Iris pigment epithelial cell (primary cell): ENCODE data around the gene NOXRED1.
A peak's percentile ranks its signal among the peaks of the same experiment; 100 is the strongest.

Source experiments
- DNase-seq: peaks from one replicate; pipeline ENCODE4 v3.0.0-alpha.2; 2011; ENCODE audit warnings: low read depth

The NOXRED1 gene

DNA sequence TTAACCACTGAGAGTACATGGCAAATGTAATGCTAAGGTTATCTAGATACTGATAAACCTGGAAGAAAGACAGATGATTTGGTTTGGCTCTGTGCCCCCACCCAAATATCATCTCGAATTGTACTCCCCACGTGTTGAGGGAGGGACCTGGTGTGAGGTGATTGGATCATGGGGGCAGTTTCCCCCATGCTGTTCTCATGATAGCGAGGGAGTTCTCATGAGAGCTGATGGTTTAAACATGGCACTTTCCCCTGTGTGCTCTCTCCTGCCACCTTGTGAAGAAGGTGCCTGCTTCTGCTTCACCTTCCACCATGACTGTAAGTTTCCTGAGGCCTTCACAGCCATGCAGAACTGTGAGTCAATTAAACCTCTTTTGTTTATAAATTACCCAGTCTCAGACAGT lies 14.2 kb downstream of the NOXRED1 start:
- DNase-seq: peak; percentile 29

- peak; percentile 40 for DNase-seq
Observed at GRCh38 chr14:77407158-77407557, 16.2 kb downstream of the NOXRED1 start.

- DNase-seq: peak; percentile 14
Observed at GRCh38 chr14:77406718-77407117, 16.6 kb downstream of the NOXRED1 start.

DNA sequence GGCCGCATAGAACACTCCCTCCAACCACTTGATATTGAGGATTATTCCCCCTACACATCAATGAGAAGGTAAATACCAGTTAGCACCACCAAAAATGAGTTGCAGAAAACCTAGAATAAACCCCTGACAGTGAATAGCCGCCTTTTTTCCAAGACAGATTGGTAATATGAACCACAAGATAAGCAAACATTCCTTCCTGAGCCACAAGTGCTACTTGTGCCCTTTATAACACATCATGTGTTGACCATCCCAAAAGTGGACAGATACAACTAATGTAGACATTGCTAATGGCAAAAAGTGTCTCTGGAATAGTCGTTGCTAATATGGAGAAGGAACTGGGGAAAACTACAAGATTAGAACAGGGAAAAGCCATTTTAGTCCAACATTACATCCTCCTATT lies 17.2 kb downstream of the NOXRED1 start:
- DNase-seq: peak; percentile 8

- DNase-seq: no peak
Observed at GRCh38 chr14:77403768-77404167, 19.6 kb downstream of the NOXRED1 start.

DNA sequence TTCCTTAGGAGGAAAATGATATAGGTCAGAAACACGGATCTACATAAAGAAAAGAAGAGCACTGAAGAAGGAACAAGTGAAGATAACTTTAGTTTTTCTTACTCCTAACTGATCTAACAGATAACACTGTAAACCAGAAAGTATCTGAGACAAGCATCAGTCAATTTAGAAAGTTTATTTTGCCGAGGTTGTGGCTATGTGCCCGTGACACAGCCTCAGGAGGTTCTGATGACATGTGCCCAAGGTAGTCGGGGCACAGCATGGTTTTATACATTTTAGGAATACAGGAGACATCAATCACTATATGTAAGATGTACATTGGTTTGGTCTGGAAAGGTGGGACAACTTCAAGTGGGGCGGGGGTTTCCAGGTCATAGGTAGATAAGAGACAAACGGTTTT lies 23.1 kb downstream of the NOXRED1 start:
- DNase-seq: no peak

GRCh38 chr14:77390188-77390587 lies 33.1 kb downstream of the NOXRED1 start:
- no peak for DNase-seq

- no peak for DNase-seq
Observed at GRCh38 chr14:77378701-77379100, 44.6 kb downstream of the NOXRED1 start.

GRCh38 chr14:77377502-77377844 lies 45.9 kb downstream of the NOXRED1 start:
- no peak for DNase-seq

- peak; percentile 88 for DNase-seq
Observed at GRCh38 chr14:77376771-77377501, 46.4 kb downstream of the NOXRED1 start, which contains the start of the genes SAMD15 and TMED8. Gene SAMD15 (plus strand): TSS chr14:77377379. CDS start chr14:77377419, 40 bp downstream. Gene TMED8 (minus strand): TSS chr14:77377094. CDS start chr14:77377053, 41 bp downstream.

DNA sequence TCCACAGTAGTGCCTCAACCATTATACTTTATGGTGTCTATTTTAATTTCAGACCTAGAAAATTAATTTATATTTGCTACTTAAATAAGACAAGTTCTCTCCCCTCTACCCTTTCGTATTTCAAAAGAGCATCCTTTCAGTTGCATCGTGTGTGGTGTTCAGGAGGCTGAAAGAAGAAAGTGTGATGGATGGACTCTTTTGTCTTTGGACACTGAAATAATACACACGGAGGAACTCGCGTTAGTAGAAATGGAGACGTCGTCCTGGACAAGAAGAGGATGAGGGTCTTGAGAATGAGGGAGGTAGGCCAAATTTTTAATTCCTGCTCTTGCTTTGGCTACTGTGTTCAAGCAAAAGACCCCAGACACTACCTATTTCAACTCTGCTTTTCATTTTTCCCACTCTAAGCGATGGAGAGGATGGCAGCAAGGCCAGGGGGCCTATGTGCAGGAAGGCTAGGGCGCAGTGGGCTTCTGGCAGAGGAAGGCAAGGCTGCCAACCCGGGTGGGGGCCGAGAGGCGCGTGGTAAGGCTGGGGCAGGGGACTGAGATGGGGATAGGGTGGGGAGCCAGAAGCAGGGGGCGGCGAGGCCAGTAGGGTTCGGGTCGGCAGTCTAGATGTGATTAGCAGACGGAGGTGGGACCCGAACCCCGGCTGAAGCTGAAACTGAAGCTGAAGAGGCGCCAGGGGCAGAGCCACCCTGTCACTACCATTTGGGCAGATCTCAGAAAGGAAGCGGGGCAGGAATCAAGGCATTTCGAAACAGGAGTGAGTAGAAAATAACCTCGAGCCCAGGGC lies 47.2 kb downstream of the NOXRED1 start:
- DNase-seq: no peak

DNA sequence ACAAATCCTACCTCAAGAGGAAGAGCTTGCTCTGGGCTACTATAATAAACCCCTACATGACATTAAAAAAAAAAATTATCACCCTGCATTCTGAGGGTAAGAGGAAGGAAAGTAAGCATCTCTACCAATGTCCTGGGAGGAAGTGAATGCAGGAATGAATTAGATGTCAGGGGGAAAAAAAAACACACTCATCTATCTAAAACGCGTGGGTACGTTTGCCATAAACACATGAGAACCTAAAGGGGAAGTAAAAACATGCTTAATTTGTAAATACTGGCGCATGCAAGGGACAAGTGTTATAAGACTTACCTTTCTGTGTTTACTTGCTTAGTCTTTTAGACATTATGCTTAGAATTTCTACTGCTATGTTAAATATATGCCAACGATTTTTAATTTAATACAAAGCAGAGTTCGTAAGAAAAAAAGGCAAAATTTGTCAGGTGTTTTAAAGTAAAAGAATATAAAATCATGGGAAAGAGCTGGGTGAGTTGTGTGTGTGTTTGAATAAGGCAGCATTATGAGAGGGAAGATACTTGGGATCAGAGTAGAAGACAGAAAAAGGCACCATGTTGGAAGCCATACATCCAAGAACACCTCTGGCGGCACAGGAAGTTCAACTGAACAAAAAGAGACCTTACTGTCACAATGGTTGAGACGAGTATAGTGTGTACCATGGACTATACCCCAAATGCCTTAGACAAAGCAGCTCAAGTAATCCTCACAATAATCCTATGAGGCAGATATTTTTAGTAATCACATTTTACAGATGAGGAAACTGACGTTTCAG lies 48.0 kb downstream of the NOXRED1 start:
- no peak for DNase-seq

- DNase-seq: peak; percentile 79
Observed at GRCh38 chr14:77372304-77372841, 51.0 kb downstream of the NOXRED1 start.

GRCh38 chr14:77369285-77369684 lies 54.0 kb downstream of the NOXRED1 start:
- DNase-seq: no peak

DNA sequence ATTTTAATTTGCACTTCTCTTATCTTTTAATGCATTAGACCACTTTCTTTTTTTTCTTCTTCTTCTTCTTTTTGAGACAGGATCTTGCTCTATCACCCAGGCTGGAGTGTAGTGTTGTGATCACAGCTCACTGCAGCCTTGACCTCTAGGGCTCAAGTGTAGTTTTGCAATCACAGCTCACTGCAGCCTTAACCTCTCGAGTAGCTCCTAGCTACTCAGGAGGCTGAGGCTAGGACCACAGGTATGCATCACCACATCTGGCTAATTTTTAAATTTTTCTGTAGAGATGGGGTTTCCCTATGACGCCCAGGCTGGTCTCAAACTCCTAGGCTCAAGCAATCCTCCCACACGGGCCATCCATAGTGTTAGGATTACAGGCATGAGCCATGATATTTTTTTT lies 59.2 kb downstream of the NOXRED1 start:
- no peak for DNase-seq

GRCh38 chr14:77359626-77360025 lies 63.7 kb downstream of the NOXRED1 start:
- DNase-seq: no peak

GRCh38 chr14:77356899-77357298 lies 66.4 kb downstream of the NOXRED1 start:
- no peak for DNase-seq

DNA sequence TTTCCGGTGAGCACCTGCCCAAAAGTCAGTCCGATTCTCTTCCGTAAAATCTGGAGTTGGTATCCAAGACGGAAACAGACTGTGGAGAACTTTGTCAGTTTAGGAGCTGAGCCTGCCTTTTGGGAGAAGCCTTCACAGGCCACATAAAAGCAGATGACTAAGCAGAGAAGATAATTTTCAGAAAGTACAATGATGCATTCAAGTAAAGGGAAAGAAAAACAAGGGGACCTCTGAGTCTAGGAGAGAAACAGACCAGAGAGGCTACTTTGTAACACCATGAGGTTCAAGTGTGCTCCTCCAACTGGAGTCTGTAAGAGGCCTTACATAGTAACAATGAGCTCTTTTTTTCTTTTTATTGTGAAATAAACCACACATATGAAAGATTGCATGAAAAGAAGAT lies 67.5 kb downstream of the NOXRED1 start:
- DNase-seq: no peak

GRCh38 chr14:77353469-77354141 lies 69.7 kb downstream of the NOXRED1 start:
- no peak for DNase-seq

GRCh38 chr14:77347751-77348150 lies 75.6 kb downstream of the NOXRED1 start:
- DNase-seq: no peak

- no peak for DNase-seq
Observed at GRCh38 chr14:77346495-77346894, 76.8 kb downstream of the NOXRED1 start.
